ENCODE results near the gene ITGA5.
A peak's percentile ranks its signal among the peaks of the same experiment; 100 is the strongest.
"Not testable (repeated sequence)": the region's sequence is repeated elsewhere in the genome, so short reads cannot be mapped to it uniquely, and the experiment has no call there.

The ITGA5 gene

GRCh38 chr12:54356951-54357356 lies 62.1 kb downstream of the ITGA5 start:
- no peak for DNase-seq (ENCODE audit: low spot score)
- ChIA-PET CTCF (interaction anchor here (0.6 to 0.9 kb wide), 2 partner anchors 19 to 359 kb away, joined by 3 to 4 read pairs; no protein-coding TSS in a partner anchor), POLR2A (ENCODE audit: low non-redundant PET) (no interaction called here)
- TF ChIP-seq, protein P1, sequence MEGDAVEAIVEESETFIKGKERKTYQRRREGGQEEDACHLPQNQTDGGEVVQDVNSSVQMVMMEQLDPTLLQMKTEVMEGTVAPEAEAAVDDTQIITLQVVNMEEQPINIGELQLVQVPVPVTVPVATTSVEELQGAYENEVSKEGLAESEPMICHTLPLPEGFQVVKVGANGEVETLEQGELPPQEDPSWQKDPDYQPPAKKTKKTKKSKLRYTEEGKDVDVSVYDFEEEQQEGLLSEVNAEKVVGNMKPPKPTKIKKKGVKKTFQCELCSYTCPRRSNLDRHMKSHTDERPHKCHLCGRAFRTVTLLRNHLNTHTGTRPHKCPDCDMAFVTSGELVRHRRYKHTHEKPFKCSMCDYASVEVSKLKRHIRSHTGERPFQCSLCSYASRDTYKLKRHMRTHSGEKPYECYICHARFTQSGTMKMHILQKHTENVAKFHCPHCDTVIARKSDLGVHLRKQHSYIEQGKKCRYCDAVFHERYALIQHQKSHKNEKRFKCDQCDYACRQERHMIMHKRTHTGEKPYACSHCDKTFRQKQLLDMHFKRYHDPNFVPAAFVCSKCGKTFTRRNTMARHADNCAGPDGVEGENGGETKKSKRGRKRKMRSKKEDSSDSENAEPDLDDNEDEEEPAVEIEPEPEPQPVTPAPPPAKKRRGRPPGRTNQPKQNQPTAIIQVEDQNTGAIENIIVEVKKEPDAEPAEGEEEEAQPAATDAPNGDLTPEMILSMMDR (conservative IDR thresholded peaks at IDR 0.05; ENCODE audit: low read depth): no peak
- peak overlapping the region; percentile 95 for H3K27ac ChIP-seq

GRCh38 chr12:54356228-54356627 lies 62.8 kb downstream of the ITGA5 start:
- H3K27ac ChIP-seq: peak overlapping the region; percentile 27; the same call in 1 of the 2 replicates
- no peak for DNase-seq (ENCODE audit: low spot score)
- POLR2A ChIA-PET (ENCODE audit: low non-redundant PET): no interaction called here
- CTCF ChIA-PET: interaction anchor here (1.1 kb wide), 1 partner anchor 136 kb away, joined by 4 read pairs; no protein-coding TSS in a partner anchor
- TF ChIP-seq, protein P1 (conservative IDR thresholded peaks at IDR 0.05; ENCODE audit: low read depth): no peak

DNA sequence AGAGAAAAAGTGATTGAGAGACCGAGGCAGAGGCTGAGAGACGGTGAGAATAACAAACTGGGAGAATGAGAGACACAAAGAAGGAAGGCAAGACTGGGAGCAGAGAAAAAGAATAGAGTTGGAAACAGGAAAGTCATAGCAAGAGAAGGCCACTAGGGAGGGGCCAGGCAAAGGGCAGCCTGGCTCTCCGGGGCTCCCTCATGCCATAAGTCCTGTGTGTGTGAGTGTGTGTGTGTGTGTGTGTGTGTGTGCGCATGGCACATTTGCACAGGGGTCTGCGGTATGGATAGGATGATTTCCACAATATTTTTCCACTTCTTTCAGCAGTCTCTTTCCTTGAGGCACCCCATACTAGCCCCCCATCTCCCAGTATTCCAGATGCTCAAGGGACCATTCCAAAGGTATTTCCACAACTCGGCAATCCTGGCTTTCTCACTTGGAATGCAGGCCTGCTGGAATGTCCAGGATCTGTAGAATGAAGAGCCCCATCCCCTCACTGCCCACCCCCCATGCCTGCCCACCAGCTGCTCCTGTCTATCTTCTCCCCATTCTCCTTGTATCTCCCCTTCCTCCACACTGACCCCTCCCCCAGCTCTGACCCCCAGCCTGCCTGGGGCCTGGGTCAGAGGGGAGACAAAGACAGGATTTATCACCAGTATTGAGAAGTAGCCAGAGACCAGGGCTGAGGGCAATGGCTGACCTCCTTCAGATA lies 63.8 kb downstream of the ITGA5 start:
- CTCF ChIA-PET: interaction anchor here (1.1 kb wide), 1 partner anchor 135 kb away, joined by 4 read pairs; no protein-coding TSS in a partner anchor
- POLR2A ChIA-PET (ENCODE audit: low non-redundant PET): no interaction called here
- peak overlapping the region; percentile 81 for H3K27ac ChIP-seq
- TF ChIP-seq, protein P1 (conservative IDR thresholded peaks at IDR 0.05; ENCODE audit: low read depth): no peak
- DNase-seq (ENCODE audit: low spot score): no peak

- POLR2A ChIA-PET (ENCODE audit: low non-redundant PET); DNase-seq (ENCODE audit: low spot score); CTCF ChIA-PET: not testable (repeated sequence)
- peak overlapping the region; percentile 81 for H3K27ac ChIP-seq
Observed at GRCh38 chr12:54354271-54354670, 64.8 kb downstream of the ITGA5 start.

- peak overlapping the region; percentile 81 for H3K27ac ChIP-seq
- no peak for DNase-seq (ENCODE audit: low spot score)
- TF ChIP-seq, protein P1 (conservative IDR thresholded peaks at IDR 0.05; ENCODE audit: low read depth): no peak
- POLR2A ChIA-PET (ENCODE audit: low non-redundant PET): interaction anchor here (0.7 kb wide), 1 partner anchor 367 kb away, joined by 3 read pairs; no protein-coding TSS in a partner anchor
- CTCF ChIA-PET: interaction anchor here (0.6 to 1.4 kb wide), 5 partner anchors 16 to 133 kb away, joined by 3 to 5 read pairs (median 3); no protein-coding TSS in a partner anchor
Observed at GRCh38 chr12:54352891-54353874, 65.9 kb downstream of the ITGA5 start.

- TF ChIP-seq, protein P1 (conservative IDR thresholded peaks at IDR 0.05; ENCODE audit: low read depth): no peak
- no peak for DNase-seq (ENCODE audit: low spot score)
- CTCF ChIA-PET: no interaction called here
- H3K27ac ChIP-seq: peak overlapping the region; percentile 81
- POLR2A ChIA-PET (ENCODE audit: low non-redundant PET): no interaction called here
Observed at GRCh38 chr12:54352022-54352531, 67.0 kb downstream of the ITGA5 start.

Data from RWPE1 (cell line).